HG03565 (cell line): ENCODE data around the gene GPC1.

Source experiments
- ATAC-seq: cut with Tn5 transposase; IDR thresholded peaks from one replicate; pipeline ENCODE4 v1.9.1; 2021; ENCODE audit warnings: mild to moderate bottlenecking, moderate library complexity; ENCODE audit not compliant: unreplicated experiment

GPC1 gene

GRCh38 chr2:240442891-240443715 is 7.6 kb downstream of the GPC1 start:
- ATAC-seq, result no peak

DNA sequence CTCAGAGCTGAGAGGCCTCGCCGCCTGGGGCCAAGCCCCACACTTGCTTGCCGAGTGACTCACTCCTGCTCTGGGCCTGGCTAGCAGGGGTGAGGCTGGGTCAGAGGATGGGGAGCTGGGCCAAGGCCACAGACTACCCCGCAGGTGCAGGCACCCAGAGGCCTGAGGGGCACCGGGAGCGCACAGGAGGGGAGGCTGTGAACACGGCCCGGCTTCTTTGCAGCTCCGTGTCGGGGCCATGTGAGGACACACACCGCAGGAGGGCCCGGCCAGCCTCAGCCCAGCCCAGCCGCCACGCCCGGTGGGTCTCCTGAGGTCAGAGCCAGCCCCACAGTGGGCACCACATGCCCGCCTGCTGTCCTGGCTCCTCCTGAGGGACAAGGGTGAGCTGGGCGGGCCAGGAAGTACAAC is 8.4 kb downstream of the GPC1 start:
- no peak for ATAC-seq

DNA sequence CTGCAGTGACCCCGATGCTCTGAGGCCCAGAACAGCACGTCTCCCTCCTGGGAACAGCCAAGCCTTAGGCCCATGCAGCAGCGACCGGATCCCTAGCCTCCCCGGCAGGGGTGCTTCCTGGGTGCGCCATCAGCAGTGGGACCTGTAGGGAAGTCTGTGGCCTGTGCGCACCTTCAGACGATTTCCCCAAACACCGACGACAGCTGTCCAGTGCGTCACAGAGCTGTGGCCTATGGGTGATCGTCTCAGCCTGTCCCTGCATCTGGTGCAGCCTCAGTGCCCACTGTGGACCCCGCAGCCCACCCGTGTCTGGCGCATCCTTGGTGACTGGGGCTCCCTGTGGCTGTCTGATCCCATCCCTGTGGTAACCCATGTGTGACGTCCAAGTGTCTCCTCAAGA is 9.0 kb downstream of the GPC1 start:
- ATAC-seq, result no peak

GRCh38 chr2:240445961-240446663 is 10.6 kb downstream of the GPC1 start:
- ATAC-seq, result no peak

GRCh38 chr2:240446664-240447175 is 11.3 kb downstream of the GPC1 start:
- no peak for ATAC-seq

GRCh38 chr2:240447331-240447730 is 11.9 kb downstream of the GPC1 start:
- ATAC-seq, result no peak

GRCh38 chr2:240447934-240448333 is 12.5 kb downstream of the GPC1 start:
- ATAC-seq, result no peak

GRCh38 chr2:240448387-240449274 is 13.2 kb downstream of the GPC1 start:
- ATAC-seq, result no peak

DNA sequence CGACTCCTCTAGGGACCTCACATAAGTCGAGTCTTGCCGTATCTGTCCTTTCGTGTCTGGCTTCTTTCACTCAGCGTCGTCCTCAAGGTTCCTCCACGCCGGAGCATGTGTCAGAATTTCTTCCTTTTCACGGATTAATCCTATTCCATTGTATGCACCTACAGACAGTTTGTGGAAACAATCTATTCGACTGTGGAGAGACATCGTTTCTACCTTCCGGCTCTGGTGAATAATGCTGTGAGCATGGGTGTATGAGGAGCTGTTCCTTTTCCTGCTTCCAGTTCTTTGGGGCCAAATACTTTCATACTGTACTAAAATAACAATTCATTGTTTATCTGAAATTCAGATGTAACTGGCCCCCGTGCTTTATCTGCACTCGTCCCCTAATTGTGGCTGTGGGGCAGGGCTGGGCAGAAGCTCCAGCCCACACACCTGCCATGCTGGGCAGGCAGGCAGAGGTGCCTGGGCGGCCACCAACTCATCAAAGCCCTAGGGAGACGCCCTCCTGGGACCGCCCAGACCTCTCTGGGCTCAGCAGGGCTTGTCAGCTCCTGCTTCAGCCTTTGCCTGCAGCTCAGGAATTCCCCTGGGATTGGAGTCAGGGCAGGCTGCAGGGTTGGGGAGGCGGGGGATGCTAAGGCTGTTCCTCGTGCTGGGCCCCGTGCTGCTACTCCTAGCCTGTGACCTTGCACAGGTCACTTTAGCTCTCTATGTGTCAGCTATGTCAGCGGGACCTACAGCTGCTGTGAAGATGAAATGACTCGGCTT is 14.5 kb downstream of the GPC1 start:
- ATAC-seq, result no peak

GRCh38 chr2:240450532-240451107 is 15.2 kb downstream of the GPC1 start:
- ATAC-seq, result no peak

DNA sequence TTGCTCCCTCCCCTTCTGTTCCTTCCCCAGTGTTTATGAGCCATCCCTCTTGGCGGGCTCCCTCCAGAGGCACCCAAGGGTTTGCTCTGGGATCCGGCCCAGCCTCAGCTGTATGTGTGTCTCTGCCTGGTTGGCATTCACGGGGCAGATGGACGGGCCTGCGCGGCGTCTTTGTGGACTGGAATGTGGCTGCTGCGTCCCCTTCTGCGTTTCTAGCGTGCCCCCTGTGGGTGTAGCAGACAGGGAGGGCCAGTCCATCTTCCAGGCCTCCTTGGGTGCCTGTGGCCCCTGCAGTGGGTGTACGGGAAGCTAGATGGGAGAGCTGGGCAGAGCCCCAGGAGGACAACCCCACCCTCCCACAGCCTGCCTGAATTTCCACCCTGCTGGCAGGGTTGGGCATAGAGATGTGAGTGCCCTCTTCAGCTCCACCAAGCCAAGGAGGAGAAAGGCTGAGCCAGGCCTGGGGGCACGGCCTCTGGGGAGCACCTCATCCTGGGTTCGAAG is 15.7 kb downstream of the GPC1 start:
- ATAC-seq, result no peak

DNA sequence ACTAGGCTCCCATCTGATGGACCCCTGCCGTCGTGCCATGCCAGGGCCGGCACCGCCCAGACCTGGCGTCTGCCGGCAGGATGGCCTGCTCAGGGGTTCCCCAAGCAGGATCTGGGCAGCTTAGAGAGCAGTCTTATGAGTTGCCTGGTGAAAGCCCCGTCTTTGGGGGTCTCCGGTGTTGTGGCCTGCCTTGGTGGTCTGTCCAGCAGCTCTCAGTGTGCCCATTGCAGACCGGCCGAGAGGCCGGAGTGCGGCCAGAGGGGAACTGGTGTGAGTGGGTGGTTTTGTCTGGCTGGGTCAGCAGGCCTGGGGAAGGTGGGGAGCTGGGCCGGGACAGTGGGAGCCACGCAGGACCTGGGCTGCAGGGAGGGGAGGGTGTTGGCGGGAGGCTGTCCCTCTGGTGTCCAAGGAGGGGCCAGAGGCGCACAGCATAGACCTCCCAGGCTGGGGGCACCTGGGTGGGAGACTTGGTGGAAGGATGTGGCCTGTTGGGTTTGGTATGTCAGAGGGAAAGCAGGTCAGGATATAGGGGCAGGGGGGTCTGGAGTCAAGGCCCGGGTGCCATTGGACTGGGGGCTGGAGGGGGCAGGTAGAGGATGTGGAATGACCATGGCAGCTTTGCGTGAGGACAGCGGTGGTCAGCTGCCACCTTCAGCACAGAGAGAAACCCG is 16.5 kb downstream of the GPC1 start:
- no peak for ATAC-seq

GRCh38 chr2:240452462-240453256 is 17.2 kb downstream of the GPC1 start:
- no peak for ATAC-seq

GRCh38 chr2:240453461-240454105 is 18.1 kb downstream of the GPC1 start:
- ATAC-seq, result no peak

DNA sequence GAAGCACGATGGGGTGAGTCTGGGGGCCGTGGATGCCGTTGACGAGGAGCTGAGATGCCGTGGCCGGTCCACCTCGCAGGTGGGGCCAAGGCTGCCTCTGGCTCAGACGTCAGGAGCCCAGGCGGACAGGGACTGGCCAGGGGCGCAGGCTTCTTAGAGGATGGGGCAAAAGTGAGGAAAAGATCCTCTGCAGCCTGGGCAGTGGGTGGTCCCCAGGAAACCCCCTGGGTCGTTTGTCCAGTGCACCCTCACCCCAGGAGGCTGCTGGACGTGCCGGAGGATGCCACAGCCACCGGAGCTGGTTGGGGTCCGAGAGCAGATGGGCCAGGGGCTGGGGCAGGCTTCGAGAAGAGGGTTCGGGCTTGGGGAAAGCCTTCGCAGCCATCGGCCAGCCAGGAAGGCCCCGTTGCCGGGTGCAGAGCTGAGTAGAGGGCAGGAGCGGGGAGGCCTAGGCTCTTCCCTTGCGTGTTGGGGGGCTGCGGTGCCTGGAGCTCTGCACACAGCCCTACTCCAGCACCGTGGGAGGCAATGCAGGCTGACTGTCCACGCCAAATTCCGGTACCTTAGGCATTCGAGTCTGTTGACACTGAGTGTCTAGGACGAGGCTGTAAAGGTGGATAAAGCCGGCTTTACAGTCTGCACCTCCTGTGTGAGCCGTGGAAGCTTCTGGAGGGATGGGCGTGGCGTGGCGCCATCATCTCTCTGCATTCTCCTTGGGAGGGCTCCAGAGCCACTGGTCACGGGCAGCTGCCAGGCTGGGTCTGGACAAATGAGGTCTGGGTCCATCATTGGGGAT is 18.8 kb downstream of the GPC1 start:
- ATAC-seq, result no peak

DNA sequence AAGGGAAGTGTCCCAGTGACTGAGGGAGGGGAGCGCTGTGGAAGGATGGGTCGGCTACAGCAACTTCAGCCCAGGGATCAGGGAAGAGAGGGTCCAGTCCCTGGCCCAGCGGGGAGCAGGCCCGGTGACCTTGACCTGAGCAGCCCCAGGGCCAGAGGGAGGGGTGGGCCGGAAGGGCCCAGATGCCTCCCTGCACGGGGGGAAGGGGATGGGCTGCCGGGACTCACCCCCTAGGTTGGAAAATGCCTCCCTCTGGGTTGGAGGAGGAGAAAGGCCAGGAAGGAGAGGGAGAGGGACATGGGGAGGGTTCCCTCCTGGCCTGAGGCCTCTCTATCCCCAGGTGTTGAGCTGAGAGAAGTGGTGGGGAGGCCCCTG is 19.8 kb downstream of the GPC1 start:
- ATAC-seq, result no peak
